ENCODE measurements around the gene POLR2J. TPM values are rescaled to one million over a fixed set of nuclear protein-coding genes. Genes with fewer than 3 reads are reported as not detected.
A peak's percentile ranks its signal among the peaks of the same experiment; 100 is the strongest.

Gene POLR2J
- total and polyA plus RNA-seq, 2 experiments from 2014 or later: 16.3 to 77.4 TPM

GRCh38 chr7:102439963-102440795 lies 38.5 kb downstream of the POLR2J start:
- TF ChIP-seq EZH2phosphoT487 (IDR thresholded peaks at IDR 0.05; ENCODE audit: low read depth, severe bottlenecking, unreplicated experiment) (no peak), EZH2 (IDR thresholded peaks at IDR 0.05; ENCODE audit: borderline replicate concordance) (no peak), CTCF (IDR thresholded peaks at IDR 0.05; ENCODE audit: poor library complexity) (no peak)
- Histone ChIP-seq H3K27ac (no peak overlapping the region), H3K4me1 (ENCODE audit: insufficient read depth) (no peaks in the 10 kb centered on the region), H3K36me3 (replicated peaks; ENCODE audit: insufficient read depth, low read depth) (no peaks in the 10 kb centered on the region), H3K27me3 (no peaks in the 10 kb centered on the region), H3K4me2 (no peak overlapping the region), H2AFZ (no peak overlapping the region), H3K9me3 (ENCODE audit: low read depth) (no peaks in the 10 kb centered on the region), H4K20me1 (ENCODE audit: insufficient read depth, poor library complexity, severe bottlenecking) (no peaks in the 10 kb centered on the region), H3K79me2 (no peaks in the 10 kb centered on the region), H3K4me3 (no peak overlapping the region), H3K9me2 (replicated peaks; ENCODE audit: insufficient read depth) (no peaks in the 10 kb centered on the region)
- peak; percentile 49 for DNase-seq (ENCODE audit: low spot score)
- 78% methylated on average over 17 of the region's 17 CpGs for WGBS (ENCODE audit: low lambda C conversion rate, missing lambda C conversion rate)

GRCh38 chr7:102436118-102436517 lies 42.6 kb downstream of the POLR2J start:
- DNase-seq (ENCODE audit: low spot score): no peak

GRCh38 chr7:102434039-102434486 lies 44.7 kb downstream of the POLR2J start:
- WGBS (ENCODE audit: low lambda C conversion rate, missing lambda C conversion rate): 47% methylated on average over 9 of the region's 9 CpGs
- no peaks in the 10 kb centered on the region for H3K9me3 ChIP-seq (ENCODE audit: low read depth)

More at GRCh38 chr7:102436118-102436517, 42.6 kb downstream of the POLR2J start:
- Histone ChIP-seq H3K4me1 (ENCODE audit: insufficient read depth) (peaks cover 6% of the 10 kb centered on the region), H3K79me2 (peaks cover 9% of the 10 kb centered on the region), H3K4me2 (no peak overlapping the region), H3K9me3 (ENCODE audit: low read depth) (no peaks in the 10 kb centered on the region), H3K9me2 (replicated peaks; ENCODE audit: insufficient read depth) (no peaks in the 10 kb centered on the region), H3K36me3 (replicated peaks; ENCODE audit: insufficient read depth, low read depth) (no peaks in the 10 kb centered on the region), H2AFZ (no peak overlapping the region), H3K27ac (no peak overlapping the region), H3K27me3 (no peaks in the 10 kb centered on the region), H4K20me1 (ENCODE audit: insufficient read depth, poor library complexity, severe bottlenecking) (no peaks in the 10 kb centered on the region), H3K4me3 (no peak overlapping the region)
- no peak for TF ChIP-seq EZH2phosphoT487 (IDR thresholded peaks at IDR 0.05; ENCODE audit: low read depth, severe bottlenecking, unreplicated experiment)
- TF ChIP-seq EZH2 (IDR thresholded peaks at IDR 0.05; ENCODE audit: borderline replicate concordance): no peak
- WGBS (ENCODE audit: low lambda C conversion rate, missing lambda C conversion rate): 96% methylated on average over 10 of the region's 10 CpGs

More at GRCh38 chr7:102434039-102434486, 44.7 kb downstream of the POLR2J start:
- H3K4me2 ChIP-seq: peak overlapping the region; percentile 98
- H3K4me1 ChIP-seq (ENCODE audit: insufficient read depth): peaks cover 6% of the 10 kb centered on the region
- peak overlapping the region; percentile 96 for H2AFZ ChIP-seq
- DNase-seq (ENCODE audit: low spot score): no peak
- no peaks in the 10 kb centered on the region for H4K20me1 ChIP-seq (ENCODE audit: insufficient read depth, poor library complexity, severe bottlenecking)
- peak overlapping the region; percentile 98 for H3K4me3 ChIP-seq
- H3K9me2 ChIP-seq (replicated peaks; ENCODE audit: insufficient read depth): no peaks in the 10 kb centered on the region
- H3K27me3 ChIP-seq: no peaks in the 10 kb centered on the region
- no peaks in the 10 kb centered on the region for H3K36me3 ChIP-seq (replicated peaks; ENCODE audit: insufficient read depth, low read depth)
- peak overlapping the region; percentile 48 for H3K27ac ChIP-seq
- peaks cover 9% of the 10 kb centered on the region for H3K79me2 ChIP-seq
- TF ChIP-seq EZH2 (IDR thresholded peaks at IDR 0.05; ENCODE audit: borderline replicate concordance): no peak
- no peak for TF ChIP-seq CTCF (IDR thresholded peaks at IDR 0.05; ENCODE audit: poor library complexity)
- TF ChIP-seq EZH2phosphoT487 (IDR thresholded peaks at IDR 0.05; ENCODE audit: low read depth, severe bottlenecking, unreplicated experiment): no peak

Measured in hepatocyte (in vitro differentiated cells).